SKM-1 treated with dmso at 0.1 percent for 144 hours (cell line): ENCODE data around the gene SELENOP.
A peak's percentile ranks its signal among the peaks of the same experiment; 100 is the strongest.
"Not testable (repeated sequence)": the region's sequence is repeated elsewhere in the genome, so short reads cannot be mapped to it uniquely, and the experiment has no call there.

ENCODE experiments used
- DNase-seq: peaks from one replicate; lab custom pipeline; 2025; ENCODE audit not compliant: unreplicated experiment; lab: John Stamatoyannopoulos, UW

The SELENOP gene

DNA sequence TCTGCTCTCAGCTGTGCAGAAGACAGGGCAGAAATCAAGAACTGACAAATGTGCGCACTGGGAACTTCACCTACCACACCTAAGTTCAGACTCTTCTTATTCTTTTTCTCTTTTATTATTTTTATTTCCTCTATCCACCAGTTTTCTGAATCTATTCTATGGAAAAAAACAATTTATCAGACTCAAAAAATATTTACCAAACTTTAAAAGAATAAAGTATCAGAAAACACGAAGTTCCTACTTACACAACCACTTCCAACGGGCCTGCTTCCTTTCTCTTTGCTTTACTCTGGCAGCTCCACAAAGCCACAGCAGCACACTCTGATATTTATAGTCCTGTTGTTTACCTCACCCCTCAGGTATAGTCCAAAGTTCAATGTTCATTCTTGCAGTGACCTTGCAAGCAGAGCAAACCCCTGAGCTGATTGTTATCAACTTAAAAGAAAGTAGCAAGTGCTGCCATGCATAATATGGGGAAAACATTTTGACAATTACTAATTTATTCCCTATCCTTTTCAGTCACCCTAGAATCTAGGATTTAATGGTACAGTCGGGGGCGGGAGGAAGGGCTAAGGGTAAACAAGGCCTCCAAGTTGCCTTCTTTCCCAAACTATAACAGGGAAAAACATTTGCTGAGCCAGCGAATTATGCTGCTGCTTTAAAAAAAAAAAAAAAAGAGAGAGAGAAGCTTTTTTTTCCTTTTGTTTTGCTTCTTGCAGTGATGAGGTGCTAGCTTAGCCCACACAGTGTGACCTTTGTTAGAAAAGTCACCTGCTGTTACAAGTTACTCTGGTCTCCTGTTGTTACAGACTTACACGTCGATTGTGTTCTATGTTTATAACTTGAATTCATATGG is at the start of gene SELENOP:
Gene SELENOP (minus strand): TSS at position 302 of the 856 bp plus-strand sequence. CDS start 3,539 bp downstream, outside the sequence.
- DNase-seq = peak; percentile 32

DNA sequence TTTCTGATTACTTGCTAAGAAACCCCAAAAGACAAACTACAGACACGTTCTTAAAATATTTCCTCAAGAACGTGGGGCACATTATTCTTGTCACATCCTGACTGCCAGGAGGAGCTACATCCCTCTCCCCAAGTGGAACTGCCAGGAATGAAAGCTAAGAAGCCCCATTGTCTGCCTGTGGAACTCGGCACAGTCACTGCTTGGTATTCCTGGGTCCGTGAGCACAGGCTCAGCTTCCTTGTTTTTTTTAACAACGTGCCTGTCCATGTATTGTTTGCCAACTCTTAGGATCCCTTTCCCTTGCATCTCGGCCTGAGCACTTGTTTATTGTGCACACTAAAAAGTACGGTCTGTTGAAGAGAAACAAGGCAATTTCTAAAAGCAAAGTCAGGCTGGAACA is 47.0 kb upstream of the SELENOP start:
- DNase-seq = no peak

DNA sequence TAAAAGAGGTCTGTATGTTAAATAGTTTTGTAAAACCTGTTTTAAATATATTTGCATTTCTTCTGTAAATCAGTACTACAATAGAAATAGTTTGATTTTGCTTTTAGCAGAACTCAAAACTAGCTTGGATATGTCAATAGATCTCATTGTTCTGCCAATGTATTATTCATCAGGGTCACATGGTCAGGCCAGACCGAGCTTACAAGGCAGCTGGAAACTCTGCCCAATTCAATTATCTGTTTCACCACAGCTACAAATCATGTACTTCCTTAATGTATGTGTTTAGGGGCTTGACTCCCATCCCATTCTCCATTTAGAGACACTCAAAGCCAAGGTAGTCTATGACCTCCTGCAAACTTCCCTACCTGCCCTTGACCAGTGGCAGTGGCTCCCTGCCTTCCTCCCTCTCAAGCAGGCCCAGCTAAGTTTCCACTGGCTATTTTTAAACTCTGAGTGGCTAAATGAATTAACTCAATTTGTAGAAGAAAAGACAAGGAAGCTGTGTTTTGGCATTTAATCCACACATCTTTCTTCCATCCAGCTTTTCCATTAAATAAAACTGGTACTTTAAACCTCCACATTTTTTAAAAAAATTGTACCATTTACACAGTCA is 46.4 kb upstream of the SELENOP start:
- DNase-seq = no peak

GRCh38 chr5:42855811-42856210 is 44.1 kb upstream of the SELENOP start:
- no peak for DNase-seq

- DNase-seq = no peak
Measured at GRCh38 chr5:42855386-42855785, 43.7 kb upstream of the SELENOP start.

- DNase-seq = no peak
Measured at GRCh38 chr5:42854795-42855194, 43.1 kb upstream of the SELENOP start.

DNA sequence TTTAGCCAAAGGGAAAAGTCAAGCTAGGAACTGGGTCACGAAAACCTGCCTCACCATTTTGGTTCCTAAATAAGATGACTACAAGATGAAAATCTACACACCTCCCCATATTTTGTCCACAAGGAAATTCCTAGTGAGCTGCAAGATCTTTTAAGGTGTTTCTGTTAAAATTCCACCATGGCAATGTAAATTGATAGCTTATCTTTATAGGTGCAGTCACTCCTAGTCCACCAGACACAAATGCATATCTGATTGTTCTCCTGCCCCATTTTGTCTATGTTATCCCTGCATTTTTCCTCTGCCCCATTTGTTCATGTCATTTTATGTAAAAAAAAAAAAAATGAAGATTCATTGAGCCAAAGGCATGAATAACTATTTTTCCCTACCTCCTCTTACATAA is 41.1 kb upstream of the SELENOP start:
- no peak for DNase-seq

DNA sequence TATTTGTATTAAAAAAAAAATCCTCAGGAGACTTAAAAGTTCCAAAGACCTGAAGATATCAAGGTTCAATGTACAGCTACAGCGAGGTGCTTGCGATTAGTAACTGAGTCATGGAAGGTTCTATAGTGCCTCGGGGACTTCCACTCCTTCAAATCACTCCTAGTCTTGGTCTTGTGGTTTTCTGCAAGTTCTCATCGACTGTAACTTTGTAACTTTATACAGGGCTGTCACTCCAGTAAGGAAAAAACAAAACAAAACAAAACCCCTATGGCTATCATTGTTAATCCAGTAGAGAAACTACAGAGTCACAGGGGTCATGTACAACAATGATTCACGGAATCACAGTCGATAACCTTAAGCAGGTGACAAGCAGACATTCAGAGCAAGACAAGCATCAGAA is 39.8 kb upstream of the SELENOP start:
- DNase-seq = no peak

- DNase-seq = no peak
Measured at GRCh38 chr5:42848545-42848944, 36.9 kb upstream of the SELENOP start.

DNA sequence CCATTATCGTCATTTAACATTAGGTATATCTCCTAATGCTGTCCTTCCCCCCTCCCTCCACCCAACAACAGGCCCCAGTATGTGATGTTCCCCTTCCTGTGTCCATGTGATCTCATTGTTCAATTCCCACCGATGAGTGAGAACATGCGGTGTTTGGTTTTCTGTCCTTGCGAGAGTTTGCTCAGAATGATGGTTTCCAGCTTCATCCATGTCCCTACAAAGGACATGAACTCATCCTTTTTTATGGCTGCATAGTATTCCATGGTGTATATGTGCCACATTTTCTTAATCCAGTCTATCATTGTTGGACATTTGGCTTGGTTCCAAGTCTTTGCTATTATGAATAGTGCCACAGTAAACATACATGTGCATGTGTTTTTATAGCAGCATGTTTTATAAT is 32.7 kb upstream of the SELENOP start:
- DNase-seq = not testable (repeated sequence)

DNA sequence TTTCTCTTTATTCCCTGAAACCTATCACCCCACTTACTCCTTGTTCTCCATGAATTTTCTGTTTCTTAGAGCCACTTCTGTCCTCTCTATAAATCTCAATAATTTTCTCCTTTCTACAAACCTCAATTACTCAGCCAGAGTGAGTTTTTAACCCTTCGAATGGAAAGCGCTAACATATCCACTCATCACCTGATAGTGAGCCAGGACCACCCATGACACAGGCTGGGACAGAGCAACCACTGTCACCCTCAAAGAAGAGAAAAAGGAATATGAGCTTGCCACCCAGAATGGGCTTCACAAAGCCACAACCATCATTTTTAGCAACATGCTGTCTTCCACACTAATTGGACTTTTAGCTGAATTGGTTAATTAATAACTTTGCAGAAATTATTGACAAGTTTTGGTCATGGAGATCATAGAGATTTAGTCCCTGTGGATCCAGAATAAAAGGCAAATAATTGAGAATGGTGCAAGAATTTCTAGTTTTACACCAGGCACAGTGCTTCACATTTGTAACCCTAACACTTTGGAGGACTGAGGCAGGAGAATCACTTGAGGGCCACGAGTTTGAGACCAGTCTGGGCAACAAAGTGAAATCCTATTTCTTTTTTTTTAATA is 32.1 kb upstream of the SELENOP start:
- DNase-seq = no peak

GRCh38 chr5:42842921-42843641 is 31.4 kb upstream of the SELENOP start:
- no peak for DNase-seq

GRCh38 chr5:42840842-42841567 is 29.3 kb upstream of the SELENOP start:
- no peak for DNase-seq

GRCh38 chr5:42840269-42840668 is 28.6 kb upstream of the SELENOP start:
- DNase-seq = peak; percentile 44

DNA sequence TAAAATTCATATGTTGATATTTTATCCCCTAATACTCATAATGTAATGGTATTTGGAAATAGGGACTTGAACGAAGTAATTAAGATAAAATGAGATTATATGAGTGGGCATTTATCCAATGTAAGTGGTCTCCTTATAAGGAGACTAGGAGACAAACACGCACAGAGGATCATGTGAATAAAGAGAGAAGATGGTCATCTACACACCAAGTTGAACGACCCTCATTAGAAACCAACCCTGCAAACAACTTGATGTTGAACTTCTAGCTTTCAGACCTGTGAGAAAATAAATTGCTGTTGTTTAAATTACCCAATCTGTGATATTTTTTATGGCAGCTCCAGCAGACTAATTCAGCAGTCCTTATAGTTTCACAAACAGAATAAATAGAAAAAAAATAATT is 27.5 kb upstream of the SELENOP start:
- no peak for DNase-seq

GRCh38 chr5:42837601-42838000 is 25.9 kb upstream of the SELENOP start:
- DNase-seq = no peak

DNA sequence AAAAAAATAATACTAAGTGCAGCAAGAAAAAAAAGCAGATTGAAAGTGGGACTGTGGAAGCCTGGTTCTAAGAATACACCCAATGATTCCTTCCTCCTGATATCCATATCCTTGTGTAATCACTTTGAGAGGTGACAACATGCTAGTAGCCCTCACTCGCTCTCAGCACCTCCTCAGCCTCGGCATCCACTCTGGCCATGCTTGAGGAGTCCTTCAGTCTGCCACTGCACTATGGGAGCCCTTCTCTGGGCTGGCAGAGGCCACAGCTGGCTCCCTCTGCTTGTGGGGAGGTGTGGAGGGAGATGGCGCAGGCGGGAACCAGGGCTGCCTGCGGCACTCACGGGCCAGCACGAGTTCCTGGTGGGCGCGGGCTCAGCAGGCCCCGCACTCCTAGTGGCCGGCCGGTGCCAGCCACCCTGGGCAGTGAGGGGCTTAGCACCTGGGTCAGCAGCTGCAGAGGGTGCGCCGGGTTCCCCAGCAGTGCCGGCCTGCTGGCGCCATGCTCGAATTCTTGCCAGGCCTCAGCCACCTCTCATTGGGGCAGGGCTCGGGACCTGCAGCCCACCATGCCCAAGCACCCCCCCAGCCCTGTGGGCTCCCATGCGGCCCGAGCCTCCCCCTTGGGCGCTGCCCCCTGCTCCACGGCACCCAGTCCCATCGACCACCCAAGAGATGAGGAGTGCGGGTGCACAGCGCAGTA is 24.5 kb upstream of the SELENOP start:
- DNase-seq = no peak

DNA sequence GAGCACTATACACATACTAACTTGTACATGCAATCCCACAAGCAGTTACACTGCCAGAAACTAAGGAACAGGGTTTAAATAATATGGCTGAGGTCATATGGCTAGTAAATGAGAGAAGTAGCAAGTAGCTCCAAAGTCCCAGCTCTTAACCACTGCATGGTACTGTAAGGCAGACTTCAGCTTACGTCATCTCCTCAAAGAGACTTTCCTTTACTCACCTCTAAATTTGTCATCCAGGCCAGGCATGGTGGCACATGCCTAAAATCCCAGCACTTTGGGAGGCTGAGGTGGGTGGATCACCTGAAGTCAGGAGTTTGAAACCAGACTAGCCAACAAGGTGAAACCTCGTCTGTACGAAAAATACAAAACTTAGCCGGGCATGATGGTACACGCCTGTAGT is 20.4 kb upstream of the SELENOP start:
- DNase-seq = no peak

DNA sequence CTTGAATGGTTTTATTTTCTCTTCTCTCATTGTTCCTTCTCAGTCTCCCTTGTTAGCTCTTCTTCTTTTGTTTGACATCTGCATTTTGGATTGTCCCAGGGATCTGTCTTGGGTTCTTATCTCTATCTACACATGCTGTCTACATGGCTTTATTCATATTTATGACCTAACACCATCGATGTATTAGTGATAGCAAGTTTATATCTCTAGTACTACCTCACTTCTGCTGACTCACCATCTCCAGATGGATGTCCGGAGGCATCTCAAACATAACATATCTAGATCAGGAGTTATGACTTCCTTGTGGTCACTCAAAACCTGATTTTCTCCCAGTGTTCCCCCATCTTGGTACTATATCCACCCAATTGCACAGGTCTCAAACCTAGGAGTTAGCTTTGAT is 19.2 kb upstream of the SELENOP start:
- DNase-seq = no peak

- DNase-seq = no peak
Measured at GRCh38 chr5:42828671-42829070, 17.0 kb upstream of the SELENOP start.
